ENCODE data around the gene KRT28.

Gene KRT28, protein sequence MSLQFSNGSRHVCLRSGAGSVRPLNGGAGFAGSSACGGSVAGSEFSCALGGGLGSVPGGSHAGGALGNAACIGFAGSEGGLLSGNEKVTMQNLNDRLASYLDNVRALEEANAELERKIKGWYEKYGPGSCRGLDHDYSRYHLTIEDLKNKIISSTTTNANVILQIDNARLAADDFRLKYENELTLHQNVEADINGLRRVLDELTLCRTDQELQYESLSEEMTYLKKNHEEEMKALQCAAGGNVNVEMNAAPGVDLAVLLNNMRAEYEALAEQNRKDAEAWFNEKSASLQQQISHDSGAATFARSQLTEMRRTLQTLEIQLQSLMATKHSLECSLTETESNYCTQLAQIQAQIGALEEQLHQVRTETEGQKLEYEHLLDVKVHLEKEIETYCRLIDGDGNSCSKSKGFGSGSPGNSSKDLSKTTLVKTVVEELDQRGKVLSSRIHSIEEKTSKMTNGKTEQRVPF

DNA sequence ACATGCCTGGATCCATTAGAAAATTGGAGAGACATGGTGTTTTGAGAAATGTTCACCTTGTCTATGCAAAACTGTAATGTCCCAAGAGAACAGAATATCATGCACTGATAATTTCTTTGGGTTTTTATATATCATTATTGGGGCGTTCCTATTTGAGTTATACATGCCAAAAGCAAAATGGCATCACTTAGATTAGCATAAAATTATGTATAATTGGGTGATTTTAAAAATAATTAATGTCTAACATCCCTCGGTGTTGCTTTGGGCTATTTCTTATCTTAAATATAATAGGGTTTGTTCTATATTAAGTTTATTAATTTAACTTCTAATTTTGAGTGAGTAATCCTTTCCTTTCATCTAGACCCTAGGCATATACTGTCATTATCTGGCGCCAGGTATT, at the start of gene KRT28:
Gene KRT28 (minus strand): TSS at position 101 of the 400 bp plus-strand sequence. CDS start 66 bp downstream, at position 35.
- no peak within 1 kb of the TSS for H3K4me2 ChIP-seq
- H3K9me3 ChIP-seq, result no peaks in the 10 kb centered on the region
- H3K36me3 ChIP-seq, result no peaks in the 10 kb centered on the region
- no peaks in the 10 kb centered on the region for H4K20me1 ChIP-seq
- no peak within 1 kb of the TSS for H3K4me3 ChIP-seq
- no peak for TF ChIP-seq Cebpa-rat (IDR thresholded peaks at IDR 0.05)
- no peaks in the 10 kb centered on the region for H3K27me3 ChIP-seq
- H3K9ac ChIP-seq, result no peak within 1 kb of the TSS
- H3K27ac ChIP-seq, result no peak within 1 kb of the TSS
- no peaks in the 10 kb centered on the region for H3K4me1 ChIP-seq

- H3K4me1 ChIP-seq, result no peaks in the 10 kb centered on the region
- H4K20me1 ChIP-seq, result no peaks in the 10 kb centered on the region
- H3K4me2 ChIP-seq, result no peak overlapping the region
- no peaks in the 10 kb centered on the region for H3K36me3 ChIP-seq
- no peaks in the 10 kb centered on the region for H3K27me3 ChIP-seq
- no peak for TF ChIP-seq Cebpa-rat (IDR thresholded peaks at IDR 0.05)
- no peak overlapping the region for H3K4me3 ChIP-seq
- H3K9ac ChIP-seq, result no peak overlapping the region
- no peaks in the 10 kb centered on the region for H3K9me3 ChIP-seq
- H3K27ac ChIP-seq, result no peak overlapping the region
These were observed 49.0 kb upstream of the KRT28 start for GRCh38 chr17:40848583-40849235.

DNA sequence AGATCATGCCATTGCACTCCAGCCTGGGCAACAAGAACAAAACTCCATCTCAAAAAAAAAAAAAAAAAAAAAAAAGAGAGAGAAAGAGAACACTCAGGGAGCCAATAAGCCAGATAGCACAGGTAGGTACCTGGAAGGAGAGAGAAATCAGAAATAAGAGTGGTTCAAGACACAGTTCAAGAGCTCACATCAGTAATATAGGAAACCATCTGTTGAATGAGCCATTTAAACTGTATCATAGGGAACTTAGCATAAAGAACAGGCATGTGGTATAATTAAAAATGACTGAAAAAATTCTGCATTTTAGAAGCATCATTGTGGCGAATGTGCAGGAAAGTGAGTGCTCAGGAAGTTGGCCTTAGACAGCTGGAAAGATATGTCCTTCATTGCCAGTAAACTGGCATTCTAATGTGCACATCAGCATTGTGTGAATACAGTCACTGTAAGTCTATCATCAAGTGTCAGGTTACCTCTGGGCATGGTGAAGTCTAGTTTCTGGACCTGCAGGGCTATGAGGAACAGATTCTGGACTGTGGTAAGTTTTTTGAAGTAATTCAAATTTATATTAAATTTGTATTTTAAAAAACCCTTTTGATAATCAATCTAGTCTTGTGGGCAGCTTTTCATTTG, 46.9 kb upstream of the KRT28 start:
- H3K4me2 ChIP-seq, result no peak overlapping the region
- H3K27me3 ChIP-seq, result no peaks in the 10 kb centered on the region
- H4K20me1 ChIP-seq, result no peaks in the 10 kb centered on the region
- H3K9me3 ChIP-seq, result no peaks in the 10 kb centered on the region
- H3K4me1 ChIP-seq, result no peaks in the 10 kb centered on the region
- H3K9ac ChIP-seq, result no peak overlapping the region
- TF ChIP-seq Cebpa-rat (IDR thresholded peaks at IDR 0.05), result no peak
- no peaks in the 10 kb centered on the region for H3K36me3 ChIP-seq
- H3K4me3 ChIP-seq, result no peak overlapping the region
- H3K27ac ChIP-seq, result no peak overlapping the region

GRCh38 chr17:40844671-40845107, 44.9 kb upstream of the KRT28 start:
- Histone ChIP-seq H4K20me1 (no peaks in the 10 kb centered on the region), H3K4me3 (no peak overlapping the region), H3K9ac (no peak overlapping the region), H3K27ac (no peak overlapping the region), H3K4me2 (no peak overlapping the region), H3K27me3 (no peaks in the 10 kb centered on the region), H3K36me3 (no peaks in the 10 kb centered on the region), H3K9me3 (no peaks in the 10 kb centered on the region), H3K4me1 (no peaks in the 10 kb centered on the region)
- no peak for TF ChIP-seq Cebpa-rat (IDR thresholded peaks at IDR 0.05)

- Histone ChIP-seq H3K4me1 (no peaks in the 10 kb centered on the region), H3K27ac (no peak overlapping the region), H3K9ac (no peak overlapping the region)
These were observed 43.5 kb upstream of the KRT28 start for GRCh38 chr17:40843242-40843641.

GRCh38 chr17:40841246-40841645, 41.5 kb upstream of the KRT28 start:
- no peaks in the 10 kb centered on the region for H3K27me3 ChIP-seq
- H3K36me3 ChIP-seq, result 0 out of 2 replicates have a peak, but pooled peaks cover 1% of the 10 kb centered on the region
- TF ChIP-seq Cebpa-rat (IDR thresholded peaks at IDR 0.05), result no peak

More at GRCh38 chr17:40843242-40843641, 43.5 kb upstream of the KRT28 start:
- Histone ChIP-seq H4K20me1 (no peaks in the 10 kb centered on the region), H3K9me3 (no peaks in the 10 kb centered on the region), H3K36me3 (no peaks in the 10 kb centered on the region), H3K4me3 (no peak overlapping the region), H3K27me3 (no peaks in the 10 kb centered on the region), H3K4me2 (no peak overlapping the region)
- TF ChIP-seq Cebpa-rat (IDR thresholded peaks at IDR 0.05), result no peak

DNA sequence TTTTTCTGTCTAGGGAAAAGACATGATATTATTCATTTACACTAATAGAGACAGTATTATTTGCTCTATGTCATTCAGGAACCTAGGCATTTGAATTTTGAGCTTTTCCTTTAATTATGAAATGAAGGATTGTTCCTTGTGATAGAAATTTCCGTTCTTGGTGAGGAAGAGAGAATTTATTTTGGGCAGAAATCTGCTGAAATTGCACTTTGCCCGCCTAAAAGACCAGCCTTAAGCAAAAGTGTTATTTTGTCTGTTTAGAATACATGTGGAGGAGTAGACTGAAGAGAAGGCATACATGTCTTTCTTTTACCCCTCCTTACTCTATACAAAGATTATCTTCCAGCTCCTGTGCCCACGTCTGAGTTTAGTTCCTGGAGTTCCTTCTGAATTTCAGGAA, 39.4 kb upstream of the KRT28 start:
- Histone ChIP-seq H3K4me2 (no peak overlapping the region), H3K4me3 (no peak overlapping the region), H3K9me3 (peaks cover 4% of the 10 kb centered on the region; the same call in 1 of the 2 replicates), H3K4me1 (peaks cover 2% of the 10 kb centered on the region; the same call in 1 of the 2 replicates), H3K9ac (no peak overlapping the region), H3K27me3 (no peaks in the 10 kb centered on the region), H3K36me3 (peaks cover 16% of the 10 kb centered on the region), H3K27ac (no peak overlapping the region), H4K20me1 (no peaks in the 10 kb centered on the region)
- no peak for TF ChIP-seq Cebpa-rat (IDR thresholded peaks at IDR 0.05)

More at GRCh38 chr17:40841246-40841645, 41.5 kb upstream of the KRT28 start:
- H3K9me3 ChIP-seq, result no peaks in the 10 kb centered on the region
- no peaks in the 10 kb centered on the region for H4K20me1 ChIP-seq
- no peak overlapping the region for H3K27ac ChIP-seq
- H3K4me3 ChIP-seq, result no peak overlapping the region
- no peaks in the 10 kb centered on the region for H3K4me1 ChIP-seq
- H3K9ac ChIP-seq, result no peak overlapping the region
- no peak overlapping the region for H3K4me2 ChIP-seq

- Histone ChIP-seq H3K27ac (no peak overlapping the region), H3K9ac (no peak overlapping the region), H3K4me1 (peaks cover 28% of the 10 kb centered on the region), H3K4me3 (no peak overlapping the region), H3K9me3 (peaks cover 4% of the 10 kb centered on the region; the same call in 1 of the 2 replicates), H3K27me3 (no peaks in the 10 kb centered on the region), H3K36me3 (peaks cover 16% of the 10 kb centered on the region), H3K4me2 (no peak overlapping the region), H4K20me1 (no peaks in the 10 kb centered on the region)
- no peak for TF ChIP-seq Cebpa-rat (IDR thresholded peaks at IDR 0.05)
These were observed 36.3 kb upstream of the KRT28 start for GRCh38 chr17:40836020-40836419.

GRCh38 chr17:40833882-40834281, 34.1 kb upstream of the KRT28 start:
- Histone ChIP-seq H3K36me3 (peaks cover 16% of the 10 kb centered on the region), H3K4me2 (peak overlapping the region; percentile 73), H3K27me3 (no peaks in the 10 kb centered on the region), H3K4me1 (peaks cover 28% of the 10 kb centered on the region), H3K9me3 (peaks cover 4% of the 10 kb centered on the region; the same call in 1 of the 2 replicates), H3K4me3 (no peak overlapping the region), H3K27ac (peak overlapping the region; percentile 16; the same call in 1 of the 2 replicates), H4K20me1 (no peaks in the 10 kb centered on the region), H3K9ac (no peak overlapping the region)
- TF ChIP-seq Cebpa-rat (IDR thresholded peaks at IDR 0.05), result no peak

All from BLaER1 (cell line).